K562 (cell line): Measurements from ENCODE around the gene ASXL2.

ENCODE experiments used
- RNF219 ChIP-seq: fragments of 250-450 bp; sonication (Bioruptor Pico); IDR thresholded peaks from 2 replicates; pipeline ENCODE4 v1.5.0; 2022; ENCODE audit warnings: mild to moderate bottlenecking
- SAFB ChIP-seq: fragments of 200-400 bp; formaldehyde crosslinking; IDR thresholded peaks from 2 replicates; pipeline ENCODE4 v1.6.1; 2017; ENCODE audit warnings: low read depth, low read length, borderline replicate concordance
- YY1 ChIP-seq, 3 experiments: IDR thresholded peaks; 2 replicates each; pipeline ENCODE4 v1.6.1; 2011; ENCODE audit warnings: low read length in 2 of 3, mild to moderate bottlenecking in 2 of 3, moderate library complexity in 2 of 3, borderline replicate concordance in 1 of 3, control low read depth in 1 of 3, low read depth in 1 of 3; ENCODE audit not compliant: insufficient read depth in 3 of 3, insufficient replicate concordance in 2 of 3, control insufficient read depth in 1 of 3, insufficient read length in 1 of 3; ENCODE audit errors: extremely low read depth in 1 of 3
- TF ChIP-seq, protein P1 (sequence below), 3 experiments: IDR thresholded peaks in 2 of 3; conservative IDR thresholded peaks in 1 of 3; 2 replicates each; pipeline ENCODE4 v1.5.1; 2011 to 2012; ENCODE audit warnings: low read length in 3 of 3, mild to moderate bottlenecking in 3 of 3, control low read depth in 2 of 3, improper control_type of control experiment in 1 of 3, inconsistent platforms in 1 of 3, low read depth in 1 of 3, mixed read lengths in 1 of 3, moderate library complexity in 1 of 3; ENCODE audit not compliant: insufficient read depth in 2 of 3

- TF ChIP-seq, protein P1, sequence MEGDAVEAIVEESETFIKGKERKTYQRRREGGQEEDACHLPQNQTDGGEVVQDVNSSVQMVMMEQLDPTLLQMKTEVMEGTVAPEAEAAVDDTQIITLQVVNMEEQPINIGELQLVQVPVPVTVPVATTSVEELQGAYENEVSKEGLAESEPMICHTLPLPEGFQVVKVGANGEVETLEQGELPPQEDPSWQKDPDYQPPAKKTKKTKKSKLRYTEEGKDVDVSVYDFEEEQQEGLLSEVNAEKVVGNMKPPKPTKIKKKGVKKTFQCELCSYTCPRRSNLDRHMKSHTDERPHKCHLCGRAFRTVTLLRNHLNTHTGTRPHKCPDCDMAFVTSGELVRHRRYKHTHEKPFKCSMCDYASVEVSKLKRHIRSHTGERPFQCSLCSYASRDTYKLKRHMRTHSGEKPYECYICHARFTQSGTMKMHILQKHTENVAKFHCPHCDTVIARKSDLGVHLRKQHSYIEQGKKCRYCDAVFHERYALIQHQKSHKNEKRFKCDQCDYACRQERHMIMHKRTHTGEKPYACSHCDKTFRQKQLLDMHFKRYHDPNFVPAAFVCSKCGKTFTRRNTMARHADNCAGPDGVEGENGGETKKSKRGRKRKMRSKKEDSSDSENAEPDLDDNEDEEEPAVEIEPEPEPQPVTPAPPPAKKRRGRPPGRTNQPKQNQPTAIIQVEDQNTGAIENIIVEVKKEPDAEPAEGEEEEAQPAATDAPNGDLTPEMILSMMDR (IDR thresholded peaks at IDR 0.05 in 2 of 3, conservative IDR thresholded peaks at IDR 0.05 in 1 of 3; ENCODE audit: insufficient read depth in 2 of 3, low read depth in 1 of 3, low read length in 3 of 3): no peak
- TF ChIP-seq RNF219 (CRISPR knock-in tag) (no peak), YY1 (IDR thresholded peaks at IDR 0.05; ENCODE audit: borderline replicate concordance in 1 of 3, control insufficient read depth in 1 of 3, extremely low read depth in 1 of 3, insufficient read depth in 3 of 3, insufficient read length in 1 of 3, insufficient replicate concordance in 2 of 3, low read depth in 1 of 3, low read length in 2 of 3) (no peak), SAFB (no peak)
Measured at GRCh38 chr2:25724756-25725155, 153.5 kb downstream of the ASXL2 start.
